Activated CD4-positive, CD25-positive, alpha-beta regulatory T cell (primary cell): ENCODE measurements around the gene ABCF3.
"Not testable (repeated sequence)": the region's sequence is repeated elsewhere in the genome, so short reads cannot be mapped to it uniquely, and the experiment has no call there.

Experiments used
- DNase-seq, 4 experiments: peaks; one replicate each; lab custom pipeline; 2025; lab: John Stamatoyannopoulos, UW

The ABCF3 gene, protein sequence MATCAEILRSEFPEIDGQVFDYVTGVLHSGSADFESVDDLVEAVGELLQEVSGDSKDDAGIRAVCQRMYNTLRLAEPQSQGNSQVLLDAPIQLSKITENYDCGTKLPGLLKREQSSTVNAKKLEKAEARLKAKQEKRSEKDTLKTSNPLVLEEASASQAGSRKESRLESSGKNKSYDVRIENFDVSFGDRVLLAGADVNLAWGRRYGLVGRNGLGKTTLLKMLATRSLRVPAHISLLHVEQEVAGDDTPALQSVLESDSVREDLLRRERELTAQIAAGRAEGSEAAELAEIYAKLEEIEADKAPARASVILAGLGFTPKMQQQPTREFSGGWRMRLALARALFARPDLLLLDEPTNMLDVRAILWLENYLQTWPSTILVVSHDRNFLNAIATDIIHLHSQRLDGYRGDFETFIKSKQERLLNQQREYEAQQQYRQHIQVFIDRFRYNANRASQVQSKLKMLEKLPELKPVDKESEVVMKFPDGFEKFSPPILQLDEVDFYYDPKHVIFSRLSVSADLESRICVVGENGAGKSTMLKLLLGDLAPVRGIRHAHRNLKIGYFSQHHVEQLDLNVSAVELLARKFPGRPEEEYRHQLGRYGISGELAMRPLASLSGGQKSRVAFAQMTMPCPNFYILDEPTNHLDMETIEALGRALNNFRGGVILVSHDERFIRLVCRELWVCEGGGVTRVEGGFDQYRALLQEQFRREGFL

DNA sequence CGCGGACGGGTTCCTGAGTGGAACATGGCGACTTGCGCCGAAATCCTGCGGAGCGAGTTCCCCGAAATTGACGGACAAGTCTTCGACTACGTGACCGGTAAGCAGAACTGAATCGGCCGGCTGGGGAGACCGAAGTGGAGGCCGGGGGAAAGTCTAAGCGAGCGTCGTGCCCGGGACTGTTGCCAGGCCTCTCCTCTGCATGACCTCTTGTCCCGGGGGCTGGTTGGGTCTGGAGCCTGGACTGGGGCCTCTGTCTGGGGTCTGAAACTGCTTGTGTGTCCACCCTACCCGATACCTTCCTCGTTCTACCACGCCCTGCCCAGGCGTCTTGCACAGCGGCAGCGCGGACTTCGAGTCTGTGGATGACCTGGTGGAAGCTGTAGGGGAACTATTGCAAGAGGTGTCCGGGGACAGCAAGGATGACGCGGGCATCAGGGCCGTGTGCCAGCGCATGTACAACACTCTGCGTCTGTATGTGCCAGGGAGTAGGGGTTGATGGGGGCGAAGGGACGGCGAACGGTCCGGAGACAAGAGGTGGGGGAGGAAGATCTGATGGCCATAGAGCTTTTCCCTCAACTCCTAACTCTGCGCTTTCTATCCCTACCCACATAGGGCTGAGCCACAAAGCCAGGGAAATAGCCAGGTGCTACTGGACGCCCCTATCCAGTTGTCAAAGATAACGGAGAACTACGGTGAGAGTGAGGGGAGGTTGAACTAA, at the start of gene ABCF3:
TSS of gene ABCF3 (plus strand) at position 16 of the 718 bp plus-strand sequence. CDS start at position 25, 9 bp downstream.
- no peak for DNase-seq

DNA sequence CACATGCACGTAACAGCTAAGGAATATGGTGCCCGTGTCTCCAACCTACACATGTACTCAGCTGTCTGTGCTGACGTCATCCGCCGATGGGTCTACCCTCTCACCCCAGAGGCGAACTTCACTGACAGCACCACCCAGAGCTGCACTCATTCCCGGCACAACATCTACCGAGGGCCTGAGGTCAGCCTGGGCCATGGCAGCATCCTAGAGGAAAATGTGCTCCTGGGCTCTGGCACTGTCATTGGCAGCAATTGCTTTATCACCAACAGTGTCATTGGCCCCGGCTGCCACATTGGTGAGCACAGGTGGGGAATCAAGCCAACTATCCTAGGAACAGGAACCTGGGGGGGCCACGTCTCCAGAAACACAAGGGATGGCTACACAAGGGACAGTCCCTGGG, 45.6 kb upstream of the ABCF3 start:
- no peak for DNase-seq

DNA sequence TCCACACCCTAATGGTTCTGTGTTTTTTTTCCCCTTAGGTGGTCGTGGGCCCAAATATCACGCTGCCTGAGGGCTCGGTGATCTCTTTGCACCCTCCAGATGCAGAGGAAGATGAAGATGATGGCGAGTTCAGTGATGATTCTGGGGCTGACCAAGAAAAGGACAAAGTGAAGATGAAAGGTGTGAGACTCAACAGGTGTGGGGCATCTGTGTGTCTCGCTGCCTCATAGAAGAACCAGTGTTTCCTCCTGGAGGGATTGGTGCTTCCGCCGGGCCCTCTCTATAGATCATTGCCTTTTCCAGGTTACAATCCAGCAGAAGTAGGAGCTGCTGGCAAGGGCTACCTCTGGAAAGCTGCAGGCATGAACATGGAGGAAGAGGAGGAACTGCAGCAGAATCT, 43.8 kb upstream of the ABCF3 start:
- no peak for DNase-seq

DNA sequence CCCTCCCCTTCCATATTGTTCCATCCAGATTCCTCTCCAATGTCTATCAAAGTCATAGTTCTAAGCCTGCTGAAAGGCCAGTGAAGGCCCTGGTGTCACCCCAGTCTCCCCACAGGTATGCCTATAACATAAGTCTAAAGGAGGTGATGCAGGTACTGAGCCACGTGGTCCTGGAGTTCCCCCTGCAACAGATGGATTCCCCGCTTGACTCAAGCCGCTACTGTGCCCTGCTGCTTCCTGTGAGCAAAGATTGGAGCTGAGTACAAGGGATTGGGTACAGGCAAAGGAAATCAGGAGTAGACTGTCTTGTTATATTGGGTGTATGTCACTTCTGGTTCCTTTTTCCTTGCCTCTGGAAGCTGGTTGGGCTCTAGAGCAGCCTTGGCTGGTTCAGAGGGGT, 42.7 kb upstream of the ABCF3 start:
- no peak for DNase-seq

DNA sequence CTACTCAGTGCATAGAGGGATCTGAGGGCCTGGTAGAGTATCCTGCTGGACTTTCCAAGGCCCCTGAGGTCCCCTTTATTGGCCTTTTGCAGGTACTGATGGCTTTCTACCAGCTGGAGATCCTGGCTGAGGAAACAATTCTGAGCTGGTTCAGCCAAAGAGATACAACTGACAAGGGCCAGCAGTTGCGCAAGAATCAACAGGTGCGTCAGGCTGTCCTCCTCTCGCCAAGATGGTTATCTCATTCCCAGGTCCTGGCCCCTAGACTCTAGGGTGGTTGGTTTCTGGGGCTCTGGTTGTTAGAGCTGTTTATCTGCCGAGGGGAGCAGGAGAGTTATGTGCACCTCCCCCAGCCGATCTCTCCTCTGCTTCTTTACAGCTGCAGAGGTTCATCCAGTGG, 41.5 kb upstream of the ABCF3 start:
- DNase-seq: no peak

DNA sequence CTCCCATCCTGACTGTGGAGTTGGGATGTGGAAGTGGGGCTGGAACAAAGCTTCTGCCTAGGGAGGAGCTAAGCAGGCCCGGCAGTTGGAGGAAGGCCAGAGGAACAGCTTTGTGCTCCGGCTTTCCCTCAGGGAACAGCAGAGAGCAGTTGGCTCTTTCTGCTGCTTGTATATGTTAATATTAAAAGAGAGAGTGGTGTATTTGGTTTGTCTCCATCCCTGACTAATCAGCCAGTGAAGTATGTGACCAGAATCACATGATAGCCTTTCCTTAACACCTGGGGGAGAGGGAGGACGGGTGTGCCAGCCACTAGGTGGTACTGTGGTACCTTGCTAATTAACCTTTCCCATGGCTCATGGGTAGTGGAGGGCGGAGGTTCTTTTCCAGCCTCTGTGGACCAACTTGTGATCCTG, 40.9 kb upstream of the ABCF3 start:
- peak in 3 of 4 experiments; percentile 5 to 14 (median 12) for DNase-seq

DNA sequence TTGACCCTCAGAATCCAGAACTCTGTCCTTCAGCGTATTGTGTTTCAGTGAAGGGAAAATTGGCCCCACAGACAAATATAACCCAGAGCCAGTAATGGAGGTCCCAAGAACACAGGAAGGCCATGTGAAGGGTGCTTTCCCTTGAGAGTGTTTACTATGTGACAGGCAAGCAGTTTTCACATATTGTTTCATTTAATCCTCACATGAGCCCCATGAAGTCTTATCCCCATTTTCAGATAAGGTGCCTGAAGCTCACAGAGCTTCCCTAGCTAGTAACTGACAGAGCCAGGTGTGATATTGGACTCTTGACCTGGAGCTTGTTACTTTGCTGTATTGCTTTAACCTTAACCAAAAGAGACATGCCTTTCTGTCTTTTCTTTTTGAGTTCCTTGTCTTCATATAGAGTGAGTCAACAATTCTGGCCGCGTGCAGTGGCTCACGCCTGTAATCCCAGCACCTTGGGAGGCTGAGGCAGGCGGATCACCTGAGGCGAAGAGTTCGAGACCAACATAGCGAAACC, 40.2 kb upstream of the ABCF3 start:
- DNase-seq: no peak

DNA sequence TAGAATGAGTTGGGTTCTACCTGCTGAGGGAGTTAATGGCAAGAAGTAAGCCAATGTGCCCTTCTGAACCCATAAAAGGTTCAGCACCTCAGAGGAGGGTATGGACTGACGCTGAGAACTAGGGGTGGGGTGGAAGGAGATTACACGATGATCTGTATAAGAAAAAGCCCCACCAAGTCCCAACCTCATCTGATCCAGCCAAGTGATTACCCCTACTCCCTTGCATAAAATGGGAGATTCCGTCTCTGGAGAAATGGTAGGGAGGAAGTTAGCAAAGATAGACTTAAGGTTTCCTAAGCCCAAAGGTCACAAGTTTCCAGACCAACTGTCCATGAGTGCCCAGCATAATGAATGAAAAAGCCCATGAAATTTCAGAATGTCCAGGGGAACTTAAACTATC, 37.9 kb upstream of the ABCF3 start:
- DNase-seq: no peak

DNA sequence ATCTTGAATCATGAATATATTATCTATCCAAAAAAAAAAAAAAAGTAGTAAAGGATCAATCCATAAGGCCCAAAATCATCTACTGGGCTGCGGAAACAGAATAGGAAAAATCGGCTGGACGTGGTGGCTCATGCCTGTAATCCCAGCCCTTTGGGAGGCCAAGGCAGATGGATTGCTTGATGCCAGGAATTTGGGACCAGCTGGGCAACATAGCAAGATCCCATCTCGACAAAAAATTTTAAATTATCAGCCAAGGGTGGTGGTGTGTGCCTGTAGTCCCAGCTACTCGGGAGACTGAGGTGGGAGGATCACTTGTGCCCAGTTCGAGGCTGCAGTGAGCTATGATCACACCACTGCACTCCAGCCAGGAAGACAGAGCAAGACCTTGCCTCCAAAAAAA, 36.9 kb upstream of the ABCF3 start:
- DNase-seq: no peak

DNA sequence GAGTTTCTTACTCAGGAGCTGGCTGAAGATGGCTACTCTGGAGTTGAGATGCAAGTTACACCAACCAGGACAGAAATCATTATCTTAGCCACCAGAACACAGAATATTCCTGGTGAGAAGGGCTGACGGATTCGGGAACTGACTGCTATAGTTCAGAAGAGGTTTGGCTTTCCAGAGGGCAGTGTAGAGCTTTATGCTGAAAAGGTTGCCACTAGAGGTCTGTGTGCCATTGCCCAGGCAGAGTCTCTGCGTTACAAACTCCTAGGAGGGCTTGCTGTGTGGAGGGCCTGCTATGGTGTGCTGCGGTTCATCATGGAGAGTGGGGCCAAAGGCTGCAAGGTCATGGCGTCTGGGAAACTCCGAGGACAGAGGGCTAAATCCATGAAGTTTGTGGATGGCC, 36.2 kb upstream of the ABCF3 start:
- DNase-seq: not testable (repeated sequence)

DNA sequence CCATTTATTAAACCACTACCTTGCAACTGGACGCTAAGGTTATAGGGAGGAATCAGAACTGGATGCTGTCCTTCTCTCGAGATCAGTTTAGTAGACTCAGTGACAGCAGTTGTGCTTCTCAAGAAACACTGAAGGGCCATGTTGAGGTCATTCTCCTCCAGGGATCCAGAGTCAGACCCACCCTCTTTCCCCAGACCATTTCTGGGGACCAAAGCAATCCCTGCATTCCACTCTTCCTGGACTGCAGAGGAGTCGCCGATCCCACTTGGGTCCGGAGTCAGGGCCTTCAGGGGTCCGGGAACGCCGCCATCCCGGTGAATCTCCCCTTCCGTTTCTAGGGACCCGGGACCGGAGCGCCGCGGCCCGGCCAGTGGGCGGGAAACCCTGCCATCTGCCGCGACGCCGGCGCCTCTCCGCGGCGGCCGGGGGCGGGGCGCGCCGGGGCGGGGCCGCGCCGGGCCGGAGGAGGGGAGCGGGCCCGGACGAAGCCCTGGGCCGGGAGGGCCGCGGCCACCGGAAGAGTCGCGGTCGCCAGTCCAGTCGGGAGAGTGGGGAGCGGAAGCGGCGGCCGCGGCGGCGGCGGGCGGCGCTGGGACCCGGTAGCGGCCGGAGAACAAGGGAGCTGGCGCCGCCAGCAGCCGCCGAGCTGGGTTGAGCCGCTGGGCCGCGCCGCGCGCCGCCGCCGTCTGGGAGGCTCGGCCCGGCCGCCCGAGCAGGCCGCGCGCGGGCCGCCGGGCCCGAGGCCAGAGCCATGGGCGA, 30.9 kb upstream of the ABCF3 start, which contains the start of gene DVL3:
TSS of gene DVL3 (plus strand) at position 493 of the 759 bp plus-strand sequence. CDS start at position 752, 259 bp downstream.
- peak in 2 of 4 experiments; percentile 20 to 24 for DNase-seq

DNA sequence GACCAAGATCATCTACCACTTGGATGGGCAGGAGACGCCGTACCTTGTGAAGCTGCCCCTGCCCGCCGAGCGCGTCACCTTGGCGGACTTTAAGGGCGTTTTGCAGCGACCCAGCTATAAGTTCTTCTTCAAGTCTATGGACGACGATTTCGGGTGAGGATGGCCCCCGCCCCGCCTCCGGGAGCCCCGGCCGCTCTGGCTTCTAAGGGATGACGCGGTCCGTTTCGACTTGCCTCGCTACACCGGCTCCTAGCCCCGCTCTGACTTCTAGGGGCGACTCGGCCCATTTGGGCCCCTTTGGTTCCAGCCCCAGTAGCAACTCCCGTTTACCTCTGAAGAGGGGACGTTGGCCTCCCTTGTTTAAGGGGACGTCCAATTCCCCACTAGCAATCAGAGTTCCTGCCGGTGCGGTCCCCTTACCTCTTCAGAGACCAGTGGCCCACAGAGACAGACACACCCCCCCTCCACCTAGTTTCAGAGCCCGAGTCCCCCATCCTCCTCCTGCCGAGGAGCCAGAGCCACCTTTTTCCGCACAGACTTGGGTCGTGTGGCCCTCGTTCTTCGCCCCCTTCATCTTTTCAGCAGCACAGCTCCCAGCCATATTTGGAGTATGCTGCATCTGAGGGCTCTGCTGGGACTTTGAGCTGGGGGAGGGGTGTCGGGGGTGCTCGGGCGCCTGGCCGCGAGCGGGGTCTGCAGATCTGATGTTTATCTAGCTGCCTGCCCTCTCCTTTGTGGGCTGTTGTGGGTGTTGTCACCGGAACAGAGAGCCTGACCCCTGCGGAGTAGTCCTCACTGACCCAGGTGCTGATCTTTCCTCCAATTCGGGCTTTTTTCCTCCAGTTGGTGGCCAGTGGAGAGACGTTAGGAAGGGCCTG, 30.1 kb upstream of the ABCF3 start:
- DNase-seq: peak in 3 of 4 experiments; percentile 23 to 26 (median 24)

DNA sequence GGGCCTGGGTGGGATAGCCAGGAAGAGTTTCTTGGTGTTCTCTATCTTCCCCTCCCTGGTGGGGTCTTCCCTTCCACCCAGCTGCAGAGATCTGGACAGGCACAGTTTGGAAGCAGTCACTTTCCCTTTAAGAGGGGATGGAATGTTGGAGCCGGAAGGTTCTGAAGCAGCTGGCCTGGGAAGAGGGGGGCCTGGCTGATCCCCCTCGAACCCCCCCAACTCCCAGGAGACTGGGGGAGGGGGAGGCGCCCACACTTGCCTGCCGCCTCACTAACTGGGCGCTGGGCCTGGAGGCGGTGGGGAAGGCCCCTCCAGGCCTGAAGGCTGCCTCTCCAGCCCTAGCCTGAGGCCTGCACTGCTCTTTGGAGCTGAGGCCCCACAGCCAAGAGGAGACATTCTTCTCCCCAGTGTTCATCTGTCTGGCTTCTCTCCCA, 29.5 kb upstream of the ABCF3 start:
- DNase-seq: no peak

DNA sequence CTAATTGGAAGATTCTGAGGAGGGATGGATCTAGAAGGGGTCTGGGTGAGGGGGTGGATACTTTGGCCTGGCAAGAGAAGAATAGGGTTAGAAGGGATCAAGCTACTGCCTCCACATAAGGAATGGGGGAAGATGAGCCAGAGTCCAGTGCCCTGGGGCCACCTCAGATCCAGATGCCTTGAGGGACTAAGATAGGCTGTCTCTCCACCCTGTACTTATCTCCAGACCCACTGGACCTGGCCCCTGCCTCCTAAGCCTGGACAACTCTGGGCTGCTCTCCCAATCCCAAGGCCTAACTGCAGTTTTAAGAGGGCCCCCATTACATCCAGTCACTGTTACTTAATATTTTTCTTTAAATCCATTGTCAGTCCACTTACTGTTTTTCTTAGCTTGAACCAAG, 28.8 kb upstream of the ABCF3 start:
- DNase-seq: no peak

DNA sequence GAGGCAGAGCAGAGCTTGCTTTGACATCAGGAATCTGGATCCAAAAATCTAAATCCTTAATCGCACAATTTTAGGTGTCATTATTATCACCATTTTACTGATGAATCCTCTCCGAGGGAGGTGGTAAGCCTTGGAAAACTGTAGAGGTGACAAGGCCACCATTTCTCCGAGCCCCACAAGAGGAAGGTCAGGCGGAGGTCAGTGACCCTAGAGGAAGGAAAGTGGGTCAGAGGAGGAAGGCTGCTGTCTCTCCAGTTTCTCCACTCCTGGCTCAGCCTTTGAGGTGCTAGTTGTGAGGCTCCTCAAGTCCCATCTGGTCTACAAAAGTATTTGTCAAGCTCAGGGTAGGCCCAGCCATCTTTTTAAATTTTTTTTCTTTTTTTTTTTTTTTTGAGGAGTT, 27.6 kb upstream of the ABCF3 start:
- DNase-seq: no peak

DNA sequence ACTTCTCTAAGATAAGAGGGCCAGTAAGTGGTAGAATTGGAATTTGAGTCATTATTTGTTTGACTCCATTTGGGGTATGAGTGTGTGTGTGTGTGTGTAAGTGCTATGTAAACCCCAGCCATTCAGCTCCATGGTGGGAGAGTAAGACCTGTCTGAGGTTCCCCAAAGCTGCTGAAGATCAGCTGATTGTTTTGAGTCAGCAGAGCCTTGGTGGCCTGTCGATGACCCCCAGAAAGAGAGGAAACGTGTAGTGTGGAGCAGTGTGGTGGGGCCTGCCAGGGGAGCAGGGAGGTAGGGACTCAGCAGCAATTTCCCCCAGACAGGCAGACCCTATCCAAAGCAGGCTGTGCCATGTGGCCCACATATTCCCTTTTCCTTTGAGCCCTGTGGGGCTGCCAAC, 25.5 kb upstream of the ABCF3 start:
- DNase-seq: no peak

DNA sequence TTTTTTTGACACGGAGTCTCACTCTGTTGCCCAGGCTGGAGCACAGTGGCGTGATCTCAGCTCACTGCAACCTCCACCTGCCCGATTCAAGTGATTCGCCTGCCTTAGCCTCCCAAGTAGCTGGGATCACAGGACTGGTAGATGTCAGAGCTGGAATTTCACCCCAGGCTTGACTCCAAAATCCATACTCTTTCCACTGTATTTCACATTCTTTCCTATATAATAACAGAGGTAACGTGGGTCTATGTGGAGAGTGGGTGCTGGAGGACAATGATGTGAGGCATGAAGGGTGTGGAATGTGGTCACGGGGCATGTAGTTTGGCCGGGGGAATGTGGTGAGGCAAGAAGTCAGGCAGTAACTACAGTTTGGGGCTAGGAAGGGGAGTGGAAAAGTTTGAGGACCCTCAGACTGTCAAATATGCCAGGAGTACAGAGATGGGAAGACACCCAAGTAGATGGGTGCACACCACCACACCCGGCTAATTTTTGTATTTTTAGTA, 23.4 kb upstream of the ABCF3 start:
- DNase-seq: not testable (repeated sequence)

DNA sequence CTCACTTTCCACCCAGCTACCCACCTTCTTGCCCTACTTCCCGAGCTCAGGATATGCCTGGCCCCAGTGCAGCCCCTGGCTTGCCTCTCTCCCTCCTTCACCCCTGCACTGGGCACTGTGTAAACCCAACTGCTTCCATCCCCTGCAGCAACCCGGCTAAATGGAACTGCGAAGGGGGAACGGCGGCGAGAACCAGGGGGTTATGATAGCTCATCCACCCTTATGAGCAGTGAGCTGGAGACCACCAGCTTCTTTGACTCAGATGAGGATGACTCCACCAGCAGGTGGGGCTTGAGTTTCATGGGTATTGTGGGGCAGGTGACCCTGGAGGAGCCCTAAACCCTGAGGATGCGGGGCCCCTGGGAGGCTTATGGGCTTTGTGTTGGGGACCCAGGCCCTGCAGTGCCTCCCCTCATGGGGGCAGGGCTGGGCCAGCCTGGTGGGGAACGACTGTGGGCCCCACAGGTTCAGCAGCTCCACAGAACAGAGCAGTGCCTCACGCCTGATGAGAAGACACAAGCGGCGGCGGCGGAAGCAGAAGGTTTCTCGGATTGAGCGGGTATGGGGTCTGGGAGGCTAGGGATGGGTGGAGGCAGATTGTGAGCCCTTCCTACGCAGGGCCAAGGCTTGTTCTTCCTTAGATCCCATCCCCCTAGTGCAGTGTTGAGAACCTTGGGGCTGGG, 21.2 kb upstream of the ABCF3 start:
- DNase-seq: no peak

DNA sequence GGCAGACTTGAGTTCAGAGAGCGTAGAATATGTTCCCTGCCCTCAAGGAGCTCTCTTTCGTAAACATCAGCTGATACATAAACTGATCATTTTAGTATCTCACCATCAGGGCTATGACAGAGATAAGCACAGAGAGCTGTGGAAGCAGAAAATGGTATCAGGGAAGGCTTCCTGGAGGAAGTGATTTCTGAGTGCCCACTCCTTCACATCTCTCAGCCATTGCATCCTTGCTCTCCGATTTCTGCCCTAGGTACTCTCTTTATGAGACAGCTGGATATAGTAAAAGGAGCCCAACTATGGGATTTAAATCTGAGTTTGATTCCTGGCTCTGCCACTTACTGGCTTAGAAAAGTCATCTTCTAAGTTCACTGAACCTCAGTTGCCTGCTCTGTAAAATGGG, 20.5 kb upstream of the ABCF3 start:
- no peak for DNase-seq

DNA sequence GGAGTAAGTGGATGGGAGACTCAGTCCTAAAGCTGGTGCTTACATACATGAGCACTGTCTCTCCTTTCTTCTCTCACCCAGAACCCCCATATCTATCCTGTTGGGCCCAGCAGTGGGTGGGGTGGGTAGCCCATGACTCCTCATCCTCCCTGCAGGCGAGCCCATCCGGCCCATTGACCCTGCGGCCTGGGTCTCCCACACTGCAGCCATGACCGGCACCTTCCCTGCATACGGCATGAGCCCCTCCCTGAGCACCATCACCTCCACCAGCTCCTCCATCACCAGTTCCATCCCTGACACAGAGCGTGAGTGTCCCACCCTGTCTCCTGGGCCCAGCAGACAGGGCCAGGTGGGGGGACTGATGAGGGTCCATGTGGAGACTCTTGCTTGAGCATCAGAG, 19.3 kb upstream of the ABCF3 start:
- no peak for DNase-seq
